Measurements from ENCODE around the gene RALGPS2. TPM values are rescaled to one million over a fixed set of nuclear protein-coding genes. Genes with fewer than 3 reads are reported as not detected.

The RALGPS2 gene
- polyA plus RNA-seq, 3 donors = 2.0 to 4.2 (median 2.3) TPM

DNA sequence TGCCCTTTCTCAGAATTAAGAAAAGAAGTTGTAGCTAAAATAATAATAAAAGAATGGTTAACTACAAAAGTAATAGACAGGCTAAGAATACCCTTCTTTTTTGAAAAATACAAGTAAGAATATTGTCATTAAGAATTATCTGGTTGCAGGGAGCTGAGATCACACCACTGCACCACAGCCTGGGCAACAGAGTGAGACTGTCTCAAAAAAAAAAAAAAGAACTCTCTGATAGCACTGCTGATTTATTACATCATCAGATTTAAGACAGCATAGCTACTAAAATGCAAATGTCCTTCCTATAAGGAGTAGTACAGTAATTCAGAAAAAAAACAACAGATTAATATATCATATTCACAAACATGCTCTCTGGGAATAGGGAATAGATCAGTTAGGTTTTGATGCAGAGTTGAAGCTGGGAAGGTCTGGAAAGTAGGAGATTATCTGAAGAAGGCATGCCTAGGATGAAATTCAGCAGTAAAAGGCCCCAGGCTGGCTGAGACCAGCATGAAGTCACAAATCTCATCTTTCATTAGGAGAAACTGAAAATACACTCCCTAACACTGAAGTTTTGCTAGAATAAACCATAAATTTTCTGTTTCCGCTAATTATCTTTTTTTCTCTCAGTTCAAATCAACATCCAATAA, 176.6 kb downstream of the RALGPS2 start:
- Histone ChIP-seq H3K4me3 (replicated peaks in 1 of 3; ENCODE audit: low read depth in 2 of 3, low read length in 3 of 3) (no peak overlapping the region), H3K9me3 (replicated peaks in 1 of 2; ENCODE audit: control insufficient read depth in 1 of 2, insufficient read depth in 1 of 2, low read length in 2 of 2) (no peaks in the 10 kb centered on the region), H3K9ac (ENCODE audit: insufficient read depth, low read length, poor library complexity, severe bottlenecking) (no peak overlapping the region), H3K27ac (ENCODE audit: low read depth in 1 of 2, low read length in 2 of 2) (no peak overlapping the region), H3K4me1 (ENCODE audit: control insufficient read depth in 1 of 2, insufficient read depth in 2 of 2, low read length in 2 of 2) (no peaks in the 10 kb centered on the region), H4K20me1 (ENCODE audit: insufficient read depth, low read length) (no peaks in the 10 kb centered on the region), H3K4me2 (replicated peaks; ENCODE audit: extremely low read depth, low read length, poor library complexity, severe bottlenecking) (no peak overlapping the region), H3K27me3 (ENCODE audit: control insufficient read depth in 2 of 2, insufficient read depth in 2 of 2, low read length in 2 of 2) (no peaks in the 10 kb centered on the region), H3K36me3 (replicated peaks in 1 of 2; ENCODE audit: control insufficient read depth in 1 of 2, insufficient read depth in 2 of 2, low read length in 2 of 2) (peaks cover 0 to under 1% of the 10 kb centered on the region in 2 donors), H2AFZ (ENCODE audit: insufficient read depth, low read depth, low read length, poor library complexity, severe bottlenecking) (no peak overlapping the region), H3K79me2 (ENCODE audit: insufficient read depth, low read length) (no peaks in the 10 kb centered on the region)
- Mint-ChIP-seq H3K4me3 (no peak overlapping the region), H3K27ac (peak overlapping the region in 2 of 7 donors; percentile 0 to 26), H3K9me3 (peaks cover 0 to 3% (median 0%) of the 10 kb centered on the region in 7 donors), H3K36me3 (peaks cover 25 to 33% of the 10 kb centered on the region in 2 donors), H3K27me3 (ENCODE audit: low read depth in 3 of 3) (no peaks in the 10 kb centered on the region), H3K4me1 (no peaks in the 10 kb centered on the region)
- WGBS (ENCODE audit: insufficient coverage) = no CpG with 5 or more reads among the region's 1 CpG
- DNase-seq = no peak
- TF ChIP-seq, protein P1, sequence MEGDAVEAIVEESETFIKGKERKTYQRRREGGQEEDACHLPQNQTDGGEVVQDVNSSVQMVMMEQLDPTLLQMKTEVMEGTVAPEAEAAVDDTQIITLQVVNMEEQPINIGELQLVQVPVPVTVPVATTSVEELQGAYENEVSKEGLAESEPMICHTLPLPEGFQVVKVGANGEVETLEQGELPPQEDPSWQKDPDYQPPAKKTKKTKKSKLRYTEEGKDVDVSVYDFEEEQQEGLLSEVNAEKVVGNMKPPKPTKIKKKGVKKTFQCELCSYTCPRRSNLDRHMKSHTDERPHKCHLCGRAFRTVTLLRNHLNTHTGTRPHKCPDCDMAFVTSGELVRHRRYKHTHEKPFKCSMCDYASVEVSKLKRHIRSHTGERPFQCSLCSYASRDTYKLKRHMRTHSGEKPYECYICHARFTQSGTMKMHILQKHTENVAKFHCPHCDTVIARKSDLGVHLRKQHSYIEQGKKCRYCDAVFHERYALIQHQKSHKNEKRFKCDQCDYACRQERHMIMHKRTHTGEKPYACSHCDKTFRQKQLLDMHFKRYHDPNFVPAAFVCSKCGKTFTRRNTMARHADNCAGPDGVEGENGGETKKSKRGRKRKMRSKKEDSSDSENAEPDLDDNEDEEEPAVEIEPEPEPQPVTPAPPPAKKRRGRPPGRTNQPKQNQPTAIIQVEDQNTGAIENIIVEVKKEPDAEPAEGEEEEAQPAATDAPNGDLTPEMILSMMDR (IDR thresholded peaks at IDR 0.05) = no peak
- intact Hi-C loops (cut with micrococcal nuclease) = no loop called here

DNA sequence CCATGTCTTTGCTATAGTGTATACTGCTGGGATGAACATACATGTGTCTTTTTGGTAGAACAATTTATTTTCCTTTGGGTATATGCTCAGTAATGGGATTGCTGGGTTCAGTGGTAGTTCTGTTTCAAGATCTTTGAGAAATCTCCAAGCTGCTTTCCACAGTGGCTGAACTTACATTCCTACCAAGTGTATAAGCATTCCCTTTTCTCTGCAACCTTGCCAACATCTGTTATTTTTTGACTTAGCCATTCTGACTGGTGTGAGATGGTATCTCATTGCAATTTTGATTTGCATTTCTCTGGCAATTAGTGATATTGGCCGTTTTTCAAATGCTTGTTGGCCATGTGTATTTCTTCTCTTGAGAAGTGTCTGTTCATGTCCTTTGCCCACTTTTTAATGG, 183.3 kb downstream of the RALGPS2 start:
- intact Hi-C loops (cut with micrococcal nuclease) = no loop called here
- peaks cover 0 to 6% of the 10 kb centered on the region in 2 donors for H3K36me3 ChIP-seq (replicated peaks in 1 of 2; ENCODE audit: control insufficient read depth in 1 of 2, insufficient read depth in 2 of 2, low read length in 2 of 2)
- H3K36me3 Mint-ChIP-seq = peaks cover 28 to 47% of the 10 kb centered on the region in 2 donors

More for the DNA sequence above, 183.3 kb downstream of the RALGPS2 start:
- Histone ChIP-seq H3K4me2 (replicated peaks; ENCODE audit: extremely low read depth, low read length, poor library complexity, severe bottlenecking) (no peak overlapping the region), H4K20me1 (ENCODE audit: insufficient read depth, low read length) (no peaks in the 10 kb centered on the region), H3K4me3 (replicated peaks in 1 of 3; ENCODE audit: low read depth in 2 of 3, low read length in 3 of 3) (no peak overlapping the region), H3K27ac (ENCODE audit: low read depth in 1 of 2, low read length in 2 of 2) (no peak overlapping the region), H3K9me3 (replicated peaks in 1 of 2; ENCODE audit: control insufficient read depth in 1 of 2, insufficient read depth in 1 of 2, low read length in 2 of 2) (no peaks in the 10 kb centered on the region), H2AFZ (ENCODE audit: insufficient read depth, low read depth, low read length, poor library complexity, severe bottlenecking) (no peak overlapping the region), H3K4me1 (ENCODE audit: control insufficient read depth in 1 of 2, insufficient read depth in 2 of 2, low read length in 2 of 2) (no peaks in the 10 kb centered on the region), H3K79me2 (ENCODE audit: insufficient read depth, low read length) (no peaks in the 10 kb centered on the region), H3K27me3 (ENCODE audit: control insufficient read depth in 2 of 2, insufficient read depth in 2 of 2, low read length in 2 of 2) (no peaks in the 10 kb centered on the region), H3K9ac (ENCODE audit: insufficient read depth, low read length, poor library complexity, severe bottlenecking) (no peak overlapping the region)
- H3K4me1 Mint-ChIP-seq = no peaks in the 10 kb centered on the region
- DNase-seq = no peak
- peaks cover 0 to 18% (median 5%) of the 10 kb centered on the region in 7 donors for H3K9me3 Mint-ChIP-seq
- no CpG with 5 or more reads among the region's 1 CpG for WGBS (ENCODE audit: insufficient coverage)
- TF ChIP-seq, protein P1 (IDR thresholded peaks at IDR 0.05) = no peak
- H3K27ac Mint-ChIP-seq = no peak overlapping the region
- H3K27me3 Mint-ChIP-seq (ENCODE audit: low read depth in 3 of 3) = no peaks in the 10 kb centered on the region
- no peak overlapping the region for H3K4me3 Mint-ChIP-seq
